Stimulated activated naive B cell treated with anti-CD40 and anti-IgM and Interleukin-4, amounts not matched to agents 10 μg/mL and 1 μg/mL and 100 μg/mL, for 72 hours (primary cell): ENCODE data around the gene COMT.
A peak's percentile ranks its signal among the peaks of the same experiment; 100 is the strongest.

Experiments
- ATAC-seq, 2 donors: fragments of 150-1000 bp; cut with Tn5 transposase; replicated peaks; 2 replicates each; pipeline ENCODE4 v1.10.0; 2021; ENCODE audit warnings: moderate library complexity in 1 of 2
- DNase-seq: peaks from one replicate; pipeline ENCODE4 v3.0.0; 2021
- H3K27ac Mint-ChIP-seq: one replicate; pipeline ENCODE4 v1.8.0; 2022; ENCODE audit warnings: mild to moderate bottlenecking, mixed read lengths
- H3K27me3 Mint-ChIP-seq, 2 donors: one replicate each; pipeline ENCODE4 v1.8.0; 2022; ENCODE audit warnings: mixed read lengths in 2 of 2
- H3K36me3 Mint-ChIP-seq, 2 donors: one replicate each; pipeline ENCODE4 v1.8.0; 2022; ENCODE audit warnings: mixed read lengths in 2 of 2, mild to moderate bottlenecking in 1 of 2
- H3K4me1 Mint-ChIP-seq, 2 donors: one replicate each; pipeline ENCODE4 v1.8.0; 2022; ENCODE audit warnings: mixed read lengths in 2 of 2, mild to moderate bottlenecking in 1 of 2
- H3K4me3 Mint-ChIP-seq, 2 donors: one replicate each; pipeline ENCODE4 v1.8.0; 2022; ENCODE audit warnings: mild to moderate bottlenecking in 2 of 2, mixed read lengths in 2 of 2, moderate library complexity in 1 of 2
- H3K9me3 Mint-ChIP-seq, 2 donors: one replicate each; pipeline ENCODE4 v1.8.0; 2022; ENCODE audit warnings: mixed read lengths in 2 of 2, mild to moderate bottlenecking in 1 of 2

The COMT gene

GRCh38 chr22:20011123-20011992 is 69.8 kb downstream of the COMT start:
- no peaks in the 10 kb centered on the region for H3K9me3 Mint-ChIP-seq
- peaks cover 5% of the 10 kb centered on the region in 2 donors for H3K4me1 Mint-ChIP-seq
- no peaks in the 10 kb centered on the region for H3K36me3 Mint-ChIP-seq
- no peak overlapping the region for H3K27ac Mint-ChIP-seq
- DNase-seq (no peak), ATAC-seq (no peak)
- peaks cover 9 to 12% of the 10 kb centered on the region in 2 donors for H3K27me3 Mint-ChIP-seq
- no peak overlapping the region for H3K4me3 Mint-ChIP-seq

- Mint-ChIP-seq H3K27ac (no peak overlapping the region), H3K4me3 (no peak overlapping the region), H3K36me3 (no peaks in the 10 kb centered on the region), H3K27me3 (peaks cover 9 to 12% of the 10 kb centered on the region in 2 donors), H3K9me3 (no peaks in the 10 kb centered on the region), H3K4me1 (peaks cover 5 to 7% of the 10 kb centered on the region in 2 donors)
- DNase-seq (no peak), ATAC-seq (no peak)
Observed at GRCh38 chr22:20011993-20012740, 70.6 kb downstream of the COMT start.

GRCh38 chr22:20012741-20013331 is 71.3 kb downstream of the COMT start:
- H3K27me3 Mint-ChIP-seq, result peaks cover 12 to 14% of the 10 kb centered on the region in 2 donors
- no peak overlapping the region for H3K4me3 Mint-ChIP-seq
- ATAC-seq, result no peak
- no peak for DNase-seq
- H3K9me3 Mint-ChIP-seq, result no peaks in the 10 kb centered on the region
- no peaks in the 10 kb centered on the region for H3K36me3 Mint-ChIP-seq
- H3K27ac Mint-ChIP-seq, result no peak overlapping the region
- peaks cover 11 to 12% of the 10 kb centered on the region in 2 donors for H3K4me1 Mint-ChIP-seq

GRCh38 chr22:20013382-20013871 is 71.9 kb downstream of the COMT start:
- DNase-seq (peak; percentile 21), ATAC-seq (peak; percentile 28 to 44)

DNA sequence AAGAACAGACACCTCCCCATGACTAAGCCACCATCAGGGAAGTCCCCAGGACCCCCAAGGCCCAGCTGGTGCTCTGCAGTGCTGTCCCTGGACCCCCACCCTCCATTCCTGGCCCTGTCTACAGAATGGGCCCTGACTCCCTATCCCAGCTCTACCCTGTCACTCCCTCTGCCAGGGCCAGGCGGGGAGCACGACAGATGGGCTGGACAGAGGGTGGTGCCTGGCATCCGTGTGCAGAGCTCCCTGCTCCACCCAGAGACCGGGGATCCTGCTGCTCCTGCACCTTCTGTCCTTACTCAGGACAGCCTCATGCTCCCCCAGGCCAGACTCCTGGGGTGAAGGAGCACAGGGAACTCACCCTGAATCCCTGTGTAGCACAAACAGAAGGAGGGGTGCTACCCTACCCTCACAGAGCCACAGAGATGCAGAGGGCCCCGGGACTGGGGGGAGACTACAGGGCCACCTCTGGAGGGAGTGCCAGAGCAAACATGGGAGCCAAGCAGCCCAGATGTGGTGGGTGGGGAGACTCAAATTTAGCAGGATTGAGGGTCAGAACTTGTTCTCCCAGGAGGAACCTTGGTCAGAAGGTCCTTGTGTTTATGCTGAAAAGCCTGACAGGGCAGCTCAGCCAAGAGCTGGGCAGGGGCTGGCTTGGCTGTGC is 73.1 kb downstream of the COMT start:
- Mint-ChIP-seq H3K36me3 (no peaks in the 10 kb centered on the region), H3K4me3 (no peak overlapping the region), H3K27me3 (peaks cover 18 to 19% of the 10 kb centered on the region in 2 donors), H3K4me1 (peaks cover 11 to 12% of the 10 kb centered on the region in 2 donors), H3K27ac (no peak overlapping the region), H3K9me3 (no peaks in the 10 kb centered on the region)
- no peak for DNase-seq
- no peak for ATAC-seq

More at GRCh38 chr22:20013382-20013871, 71.9 kb downstream of the COMT start:
- Mint-ChIP-seq H3K9me3 (no peaks in the 10 kb centered on the region), H3K36me3 (no peaks in the 10 kb centered on the region), H3K27ac (no peak overlapping the region), H3K4me3 (no peak overlapping the region), H3K4me1 (peaks cover 11 to 12% of the 10 kb centered on the region in 2 donors), H3K27me3 (peaks cover 14 to 17% of the 10 kb centered on the region in 2 donors)

DNA sequence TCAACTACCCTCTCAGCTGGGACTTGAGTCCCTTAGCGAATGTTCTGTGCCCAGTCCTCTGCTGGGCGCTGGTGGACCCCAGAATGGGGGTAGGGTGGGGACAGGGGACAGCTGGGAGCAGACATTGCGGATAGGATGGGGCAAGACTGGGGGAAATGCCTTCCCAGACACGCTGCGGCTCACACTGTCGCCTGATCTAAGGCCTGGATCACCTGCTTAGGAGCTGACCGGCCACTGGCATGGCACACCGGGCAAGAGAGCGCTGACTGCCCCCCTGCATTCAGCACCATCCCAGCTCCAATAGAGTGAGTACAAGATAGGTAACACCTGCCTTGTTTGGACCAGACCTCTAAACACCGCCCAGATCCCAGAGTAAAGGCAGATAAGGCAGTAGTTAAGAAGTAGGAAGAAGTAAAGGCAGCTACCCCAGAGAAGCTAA is 73.6 kb downstream of the COMT start:
- peaks cover 12 to 15% of the 10 kb centered on the region in 2 donors for H3K4me1 Mint-ChIP-seq
- H3K27me3 Mint-ChIP-seq, result peaks cover 18 to 19% of the 10 kb centered on the region in 2 donors
- no peaks in the 10 kb centered on the region for H3K36me3 Mint-ChIP-seq
- H3K4me3 Mint-ChIP-seq, result peak overlapping the region; percentile 32 to 43
- no peak for ATAC-seq
- no peak overlapping the region for H3K27ac Mint-ChIP-seq
- no peaks in the 10 kb centered on the region for H3K9me3 Mint-ChIP-seq
- no peak for DNase-seq

GRCh38 chr22:20015971-20016733 is 74.6 kb downstream of the COMT start:
- peak in 1 of 2 donors; percentile 14 for ATAC-seq
- peaks cover 18 to 19% of the 10 kb centered on the region in 2 donors for H3K27me3 Mint-ChIP-seq

GRCh38 chr22:20016734-20017621 is 75.4 kb downstream of the COMT start, which contains the start of gene ARVCF:
ARVCF (minus strand) TSS chr22:20016823; CDS start chr22:19990794, 26,029 bp downstream.
- no peaks in the 10 kb centered on the region for H3K9me3 Mint-ChIP-seq
- peak; percentile 70 to 71 for ATAC-seq
- peak within 1 kb of the TSS; percentile 59 for H3K27ac Mint-ChIP-seq
- peak within 1 kb of the TSS; percentile 86 to 87 for H3K4me3 Mint-ChIP-seq
- H3K4me1 Mint-ChIP-seq, result peaks cover 18 to 26% of the 10 kb centered on the region in 2 donors
- H3K27me3 Mint-ChIP-seq, result peaks cover 18 to 19% of the 10 kb centered on the region in 2 donors
- peak; percentile 85 for DNase-seq
- peaks cover 0 to 4% of the 10 kb centered on the region in 2 donors for H3K36me3 Mint-ChIP-seq

More at GRCh38 chr22:20015971-20016733, 74.6 kb downstream of the COMT start:
- no peak overlapping the region for H3K27ac Mint-ChIP-seq
- DNase-seq, result peak; percentile 20
- H3K4me1 Mint-ChIP-seq, result peaks cover 15 to 20% of the 10 kb centered on the region in 2 donors
- H3K4me3 Mint-ChIP-seq, result peak overlapping the region in 1 of 2 donors; percentile 86
- no peaks in the 10 kb centered on the region for H3K36me3 Mint-ChIP-seq
- H3K9me3 Mint-ChIP-seq, result no peaks in the 10 kb centered on the region

GRCh38 chr22:20017622-20017958 is 76.0 kb downstream of the COMT start:
- Mint-ChIP-seq H3K27ac (no peak overlapping the region), H3K27me3 (peaks cover 18 to 19% of the 10 kb centered on the region in 2 donors), H3K36me3 (peaks cover 0 to 4% of the 10 kb centered on the region in 2 donors), H3K4me1 (peaks cover 25 to 32% of the 10 kb centered on the region in 2 donors), H3K9me3 (no peaks in the 10 kb centered on the region), H3K4me3 (peak overlapping the region; percentile 86 to 87)
- DNase-seq (no peak), ATAC-seq (no peak)

DNA sequence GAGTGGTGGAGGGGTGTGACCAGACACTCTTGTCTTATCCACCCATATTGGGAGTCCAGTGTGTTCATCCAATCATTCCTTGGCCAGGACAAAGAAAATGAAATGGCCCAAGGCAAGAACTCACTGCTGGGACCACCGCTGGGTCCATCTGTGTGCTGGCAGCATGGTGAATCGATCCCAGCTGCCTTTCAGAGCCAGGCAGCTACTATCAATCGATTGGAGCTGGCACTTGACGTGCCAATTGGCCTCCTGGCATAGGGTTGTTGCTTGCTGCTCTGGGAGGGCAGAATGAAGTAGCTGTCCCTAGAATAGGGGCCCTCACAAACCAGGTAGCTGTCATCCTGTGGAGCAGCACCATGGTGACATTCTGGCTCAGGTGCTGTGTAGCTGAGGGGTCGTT is 76.4 kb downstream of the COMT start:
- ATAC-seq, result no peak
- peak overlapping the region; percentile 86 to 87 for H3K4me3 Mint-ChIP-seq
- no peak for DNase-seq
- peaks cover 0 to 4% of the 10 kb centered on the region in 2 donors for H3K36me3 Mint-ChIP-seq
- H3K9me3 Mint-ChIP-seq, result no peaks in the 10 kb centered on the region
- H3K27ac Mint-ChIP-seq, result no peak overlapping the region
- peaks cover 18 to 19% of the 10 kb centered on the region in 2 donors for H3K27me3 Mint-ChIP-seq
- H3K4me1 Mint-ChIP-seq, result peaks cover 29 to 36% of the 10 kb centered on the region in 2 donors
